Measurements from ENCODE around the gene SERP1.
"Not testable (repeated sequence)": the region's sequence is repeated elsewhere in the genome, so short reads cannot be mapped to it uniquely, and the experiment has no call there.

SERP1 gene

DNA sequence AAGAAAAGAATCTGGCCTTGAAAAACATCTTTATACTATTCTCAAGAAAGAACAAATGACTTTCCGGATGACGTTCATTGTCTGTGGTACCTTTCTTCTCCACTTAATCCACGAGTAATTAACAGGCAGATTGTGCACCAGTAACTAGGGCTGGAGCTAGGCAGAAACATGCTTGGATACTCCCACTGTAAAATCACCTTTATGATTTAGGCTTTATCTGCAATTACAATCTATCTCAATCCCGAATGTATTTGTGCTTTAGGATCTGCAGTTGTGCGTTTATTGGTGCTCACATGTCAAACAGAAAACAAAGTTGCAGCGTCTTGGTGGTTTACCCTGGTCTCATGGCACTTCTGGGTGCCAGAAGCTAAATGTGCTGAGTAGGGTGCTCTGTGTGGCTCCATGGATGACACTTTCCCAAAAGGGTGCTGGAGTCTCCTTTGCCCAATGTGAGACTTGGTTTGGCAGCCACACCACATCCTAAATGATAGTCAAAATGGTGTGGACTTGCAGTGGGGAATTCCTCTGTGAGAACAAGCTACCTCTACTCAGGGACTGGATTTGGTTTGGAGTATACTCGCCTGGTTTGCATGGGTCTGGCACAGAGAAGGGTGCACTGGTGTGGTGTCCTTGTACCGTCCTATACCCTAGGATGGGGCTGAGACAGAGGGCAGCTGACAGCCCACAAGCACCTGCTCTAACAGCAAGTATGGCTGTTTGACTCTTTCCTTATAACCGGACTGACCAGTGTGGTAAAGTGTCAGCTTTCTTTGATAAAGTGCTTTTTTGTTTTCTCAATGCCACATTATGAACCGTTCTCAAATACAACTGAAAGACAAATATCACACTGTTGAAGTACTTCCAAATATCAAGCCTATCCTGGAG, 7.7 kb downstream of the SERP1 start:
- no peak for DNase-seq

DNA sequence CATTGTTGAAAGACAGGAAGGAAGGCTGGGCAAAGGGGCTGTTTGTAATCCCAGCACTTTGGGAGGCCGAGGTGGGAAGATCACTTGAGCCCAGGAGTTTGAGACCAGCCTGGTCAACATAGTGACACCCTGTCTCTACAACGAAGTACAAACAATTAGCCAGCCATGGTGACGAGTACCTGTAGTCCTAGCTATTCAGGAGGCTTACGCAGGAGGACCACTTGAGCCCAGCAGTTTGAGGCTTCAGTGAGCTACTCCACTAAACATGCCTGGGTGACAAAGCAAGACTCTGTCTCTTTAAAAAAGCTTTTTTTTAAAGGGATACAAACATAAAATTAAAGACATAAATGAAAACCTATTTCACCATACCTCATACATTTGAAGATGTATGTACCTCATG, 11.1 kb downstream of the SERP1 start:
- DNase-seq, result no peak

- DNase-seq, result no peak
Observed at GRCh38 chr3:150531775-150532174, 14.5 kb downstream of the SERP1 start.

DNA sequence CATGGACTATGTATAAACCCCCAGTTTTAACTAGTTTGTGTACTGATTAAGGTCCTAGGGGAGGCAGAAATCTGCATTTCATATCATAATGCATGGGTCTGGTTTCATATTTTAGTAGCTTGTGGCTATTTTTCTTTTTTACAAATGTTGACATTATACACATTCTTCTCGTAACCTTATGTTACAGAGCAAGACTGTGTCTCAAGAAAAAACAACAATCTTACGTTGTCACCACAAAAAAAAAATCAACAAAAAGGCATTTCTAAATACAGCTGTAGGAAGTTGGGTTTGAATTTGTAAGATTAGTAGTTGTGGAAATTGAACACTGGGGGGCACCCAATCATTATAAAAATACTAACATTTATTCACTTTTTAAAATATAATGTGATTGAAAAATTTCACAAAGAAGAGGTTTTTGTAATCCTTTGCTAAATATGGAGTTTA, 17.9 kb downstream of the SERP1 start:
- peak in 1 of 2 donors; percentile 40 for DNase-seq

DNA sequence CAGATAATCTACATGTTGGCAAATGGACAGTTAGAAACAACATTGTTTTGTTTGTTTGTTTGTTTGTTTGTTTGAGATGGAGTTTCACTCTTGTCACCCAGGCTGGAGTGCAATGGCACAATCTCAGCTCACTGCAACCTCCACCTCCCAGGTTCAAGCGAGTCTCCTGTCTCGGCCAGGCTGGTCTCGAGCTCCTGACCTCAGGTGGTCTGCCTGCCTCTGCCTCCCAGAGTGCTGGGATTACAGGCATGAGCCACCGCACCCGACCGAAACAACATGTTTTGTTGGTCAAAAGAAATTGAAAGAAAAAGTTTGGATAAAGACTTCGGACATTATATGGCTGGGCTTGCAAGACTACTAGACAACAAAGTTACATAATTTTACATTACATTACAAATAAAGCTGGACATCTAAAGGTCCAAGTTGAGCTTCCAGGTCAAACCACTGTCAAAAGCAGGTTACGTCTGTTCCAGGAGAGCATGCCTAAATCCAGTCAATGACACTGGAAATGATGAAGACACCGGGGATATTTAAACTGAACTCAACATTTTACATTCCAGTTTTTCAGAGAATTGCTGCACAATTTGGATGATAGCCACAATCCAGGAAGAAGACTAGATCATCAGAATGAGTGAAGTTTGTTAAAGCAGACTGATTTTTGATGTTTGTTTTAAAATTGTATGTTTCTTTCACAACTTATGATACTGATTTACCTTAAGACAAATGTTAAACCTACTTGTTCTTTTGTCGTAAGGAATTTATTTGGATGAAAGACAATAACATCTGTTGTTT, 18.6 kb downstream of the SERP1 start:
- DNase-seq, result no peak

GRCh38 chr3:150523538-150523937, 22.8 kb downstream of the SERP1 start:
- no peak for DNase-seq

- DNase-seq, result no peak
Observed at GRCh38 chr3:150521463-150521862, 24.8 kb downstream of the SERP1 start.

GRCh38 chr3:150520408-150520807, 25.9 kb downstream of the SERP1 start:
- no peak for DNase-seq

- no peak for DNase-seq
Observed at GRCh38 chr3:150519026-150519425, 27.3 kb downstream of the SERP1 start.

- no peak for DNase-seq
Observed at GRCh38 chr3:150515210-150515609, 31.1 kb downstream of the SERP1 start.

DNA sequence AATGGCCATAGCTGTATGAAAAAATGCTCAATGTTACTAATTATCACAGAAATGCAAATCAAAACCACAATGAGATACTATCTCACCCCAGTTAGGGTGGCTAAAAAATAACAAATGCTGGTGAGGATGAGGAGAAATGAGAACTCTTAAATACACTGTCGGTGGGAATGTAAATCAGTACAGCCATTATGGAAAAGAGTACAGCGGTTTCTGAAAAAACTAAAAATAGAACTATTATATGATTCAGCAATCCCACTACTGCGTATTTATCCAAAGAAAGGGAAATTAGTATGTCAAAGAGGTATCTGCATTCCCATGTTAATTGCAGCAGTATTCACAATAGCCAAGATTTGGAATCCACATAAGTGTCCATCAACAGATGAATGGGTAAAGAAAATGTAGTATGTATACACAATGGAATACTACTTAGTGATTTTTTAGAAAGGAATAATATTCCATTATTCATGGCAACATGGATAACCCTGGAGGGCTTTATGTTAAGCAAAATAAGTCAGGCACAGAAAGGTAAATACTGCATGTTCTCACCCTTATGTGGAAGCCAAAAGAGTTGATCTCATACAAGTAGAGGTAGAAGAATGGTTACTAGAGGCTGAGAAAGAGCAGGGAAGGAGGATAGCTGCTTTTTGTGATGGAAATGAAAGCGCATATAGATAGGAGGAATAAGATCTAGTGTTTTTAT, 35.0 kb downstream of the SERP1 start:
- no peak for DNase-seq

DNA sequence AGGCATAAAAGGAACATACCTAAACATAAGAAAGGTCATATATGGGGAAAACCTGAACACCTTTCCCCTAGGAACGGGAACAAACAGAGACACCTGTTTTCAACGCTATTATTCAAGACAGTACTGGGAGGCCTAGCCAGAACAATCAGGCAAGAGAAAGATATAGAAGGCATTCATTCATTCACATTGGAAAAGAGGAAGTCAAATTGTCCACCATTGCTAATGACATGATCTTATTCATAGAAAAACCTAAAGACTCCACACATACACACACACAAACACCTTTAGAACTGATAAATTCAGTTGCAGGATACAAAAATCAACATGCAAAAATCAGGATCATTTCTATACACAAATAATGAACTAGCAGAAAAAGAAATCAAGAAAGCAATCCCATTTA, 36.5 kb downstream of the SERP1 start:
- DNase-seq, result no peak

DNA sequence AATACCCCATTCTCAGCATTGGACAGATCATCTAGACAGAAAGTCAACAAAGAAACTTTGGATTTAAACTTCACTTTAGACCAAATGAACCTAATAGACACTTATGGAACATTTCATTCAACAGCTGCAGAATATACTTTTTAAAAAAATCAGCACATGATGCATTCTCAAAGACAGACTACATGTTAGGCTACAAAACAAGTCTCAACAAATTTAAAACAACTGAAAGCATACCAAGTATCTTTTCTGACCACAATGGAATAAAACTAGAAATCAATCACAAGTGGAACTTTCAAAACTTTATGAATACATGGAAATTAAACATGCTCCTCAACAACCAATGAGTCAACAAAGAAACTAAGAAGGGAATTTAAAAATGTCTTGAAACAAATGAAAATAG, 37.9 kb downstream of the SERP1 start:
- DNase-seq, result no peak

DNA sequence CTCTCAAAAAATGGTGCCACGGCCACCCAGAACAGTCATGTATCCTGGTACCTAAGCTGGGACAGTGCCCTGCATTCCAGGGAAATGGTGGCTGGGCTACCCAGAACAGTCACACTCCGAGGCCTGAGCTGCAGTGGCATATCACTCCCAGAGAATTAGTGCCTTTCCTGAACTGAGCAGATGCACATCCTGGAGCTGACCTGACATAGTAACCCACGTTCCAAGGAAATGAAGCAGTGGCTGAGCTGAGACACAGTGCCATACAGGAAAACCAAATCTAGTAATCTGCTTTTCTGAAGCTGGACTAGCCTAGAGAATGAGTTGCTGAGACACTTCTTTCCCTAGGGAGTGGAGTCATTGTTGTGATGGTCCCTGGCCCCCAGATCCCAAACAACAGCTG, 41.8 kb downstream of the SERP1 start:
- no peak for DNase-seq

GRCh38 chr3:150503402-150504099, 42.7 kb downstream of the SERP1 start:
- DNase-seq, result no peak

DNA sequence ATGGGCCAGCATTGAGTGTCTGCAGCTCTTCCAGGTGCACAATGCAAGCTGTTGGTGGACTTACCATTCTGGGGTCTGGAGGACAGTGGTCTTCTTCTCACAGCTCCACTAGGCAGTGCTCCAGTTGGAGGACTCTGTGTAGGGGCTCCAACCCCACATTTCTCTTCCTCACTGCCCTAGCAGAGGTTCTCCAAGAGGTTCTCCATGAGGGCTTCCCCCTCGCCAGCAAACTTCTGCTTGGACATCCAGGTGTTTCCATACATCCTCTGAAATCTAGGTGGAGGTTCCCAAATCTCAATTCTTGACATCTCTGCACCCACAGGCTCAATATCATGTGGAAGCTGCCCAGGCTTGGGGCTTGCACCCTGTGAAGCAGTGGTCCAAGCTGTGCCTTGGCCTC, 45.3 kb downstream of the SERP1 start:
- not testable (repeated sequence) for DNase-seq

GRCh38 chr3:150497956-150498355, 48.3 kb downstream of the SERP1 start:
- DNase-seq, result no peak

GRCh38 chr3:150495563-150496168, 50.6 kb downstream of the SERP1 start:
- DNase-seq, result peak in 1 of 2 donors; percentile 67

DNA sequence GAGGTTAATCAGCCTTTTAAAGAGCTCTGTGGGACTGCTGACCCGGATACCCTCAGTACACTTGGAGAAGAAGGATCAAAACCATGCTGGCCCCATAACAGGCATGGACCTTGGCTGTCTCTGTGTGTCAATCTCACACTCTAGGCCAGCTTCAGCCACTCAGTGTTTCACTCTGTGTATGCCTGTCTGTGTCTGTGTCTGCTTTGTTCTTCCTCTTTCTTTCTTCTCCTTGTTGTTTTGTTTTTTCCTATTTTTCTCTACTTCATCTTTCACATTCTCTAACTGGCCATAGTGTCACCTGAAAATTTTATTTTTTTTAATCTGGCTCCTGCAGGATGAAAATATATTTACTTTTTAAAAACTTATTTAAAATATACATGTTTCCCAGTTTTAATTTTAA, 51.1 kb downstream of the SERP1 start:
- no peak for DNase-seq

GRCh38 chr3:150494411-150494977, 51.8 kb downstream of the SERP1 start:
- no peak for DNase-seq
